Brain microvascular endothelial cell (primary cell): Measurements from ENCODE around the gene GRM7.
A peak's percentile ranks its signal among the peaks of the same experiment; 100 is the strongest.

Experiments
- DNase-seq: peaks from one replicate; pipeline ENCODE4 v3.0.0-alpha.2; 2020
- H3K27ac ChIP-seq: fragments of 250-450 bp; sonication (Bioruptor Pico); 2 replicates; pipeline ENCODE4 v1.5.1; 2020; ENCODE audit warnings: mild to moderate bottlenecking, moderate library complexity
- H3K27me3 ChIP-seq: fragments of 250-450 bp; sonication (Bioruptor Pico); replicated peaks from 2 replicates; pipeline ENCODE4 v1.5.1; 2020; ENCODE audit warnings: mild to moderate bottlenecking
- H3K36me3 ChIP-seq: fragments of 250-450 bp; sonication (Bioruptor Pico); replicated peaks from 2 replicates; pipeline ENCODE4 v1.5.1; 2020; ENCODE audit warnings: mild to moderate bottlenecking
- H3K4me3 ChIP-seq: 2 replicates; pipeline ENCODE4 v1.5.1; 2011; ENCODE audit warnings: low read depth, mild to moderate bottlenecking, control low read depth, low read length, moderate library complexity
- in situ Hi-C: cut with HindIII; loops from 2 replicates; pipeline ENCODE4 v1.10.0; 2017; ENCODE audit warnings: low sequenced_read_pairs, low pct_ligation_motif_present
- TF ChIP-seq, protein P1 (sequence below): IDR thresholded peaks from 2 replicates; pipeline ENCODE4 v1.5.1; 2011; ENCODE audit warnings: low read depth, mild to moderate bottlenecking, moderate library complexity, low read length, control low read depth, inconsistent platforms; ENCODE audit errors: missing control alignments

The GRM7 gene

DNA sequence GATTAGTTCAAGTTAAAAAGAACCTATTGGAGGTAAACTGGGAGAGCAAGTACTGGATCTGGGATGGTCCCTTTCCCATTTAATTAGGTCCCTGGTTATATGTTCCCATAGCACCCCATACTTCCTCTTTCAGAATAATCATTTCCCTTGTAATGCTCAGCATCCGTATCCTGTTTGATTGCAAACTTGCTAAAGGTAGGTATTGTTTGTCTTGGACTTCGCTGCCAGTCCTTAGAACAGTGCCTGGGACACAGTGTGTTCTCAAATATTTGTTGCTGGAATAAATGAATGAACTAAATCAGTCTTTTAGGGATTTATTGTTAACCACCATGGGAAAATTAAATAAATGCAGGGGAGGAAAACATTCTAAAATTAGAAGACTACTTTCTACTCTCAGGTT, 299.8 kb downstream of the GRM7 start:
- in situ Hi-C loops: no loop called here
- no peaks in the 10 kb centered on the region for H3K27me3 ChIP-seq
- H3K27ac ChIP-seq: no peak overlapping the region
- no peaks in the 10 kb centered on the region for H3K36me3 ChIP-seq
- no peak overlapping the region for H3K4me3 ChIP-seq
- TF ChIP-seq, protein P1, sequence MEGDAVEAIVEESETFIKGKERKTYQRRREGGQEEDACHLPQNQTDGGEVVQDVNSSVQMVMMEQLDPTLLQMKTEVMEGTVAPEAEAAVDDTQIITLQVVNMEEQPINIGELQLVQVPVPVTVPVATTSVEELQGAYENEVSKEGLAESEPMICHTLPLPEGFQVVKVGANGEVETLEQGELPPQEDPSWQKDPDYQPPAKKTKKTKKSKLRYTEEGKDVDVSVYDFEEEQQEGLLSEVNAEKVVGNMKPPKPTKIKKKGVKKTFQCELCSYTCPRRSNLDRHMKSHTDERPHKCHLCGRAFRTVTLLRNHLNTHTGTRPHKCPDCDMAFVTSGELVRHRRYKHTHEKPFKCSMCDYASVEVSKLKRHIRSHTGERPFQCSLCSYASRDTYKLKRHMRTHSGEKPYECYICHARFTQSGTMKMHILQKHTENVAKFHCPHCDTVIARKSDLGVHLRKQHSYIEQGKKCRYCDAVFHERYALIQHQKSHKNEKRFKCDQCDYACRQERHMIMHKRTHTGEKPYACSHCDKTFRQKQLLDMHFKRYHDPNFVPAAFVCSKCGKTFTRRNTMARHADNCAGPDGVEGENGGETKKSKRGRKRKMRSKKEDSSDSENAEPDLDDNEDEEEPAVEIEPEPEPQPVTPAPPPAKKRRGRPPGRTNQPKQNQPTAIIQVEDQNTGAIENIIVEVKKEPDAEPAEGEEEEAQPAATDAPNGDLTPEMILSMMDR: no peak
- DNase-seq: no peak

DNA sequence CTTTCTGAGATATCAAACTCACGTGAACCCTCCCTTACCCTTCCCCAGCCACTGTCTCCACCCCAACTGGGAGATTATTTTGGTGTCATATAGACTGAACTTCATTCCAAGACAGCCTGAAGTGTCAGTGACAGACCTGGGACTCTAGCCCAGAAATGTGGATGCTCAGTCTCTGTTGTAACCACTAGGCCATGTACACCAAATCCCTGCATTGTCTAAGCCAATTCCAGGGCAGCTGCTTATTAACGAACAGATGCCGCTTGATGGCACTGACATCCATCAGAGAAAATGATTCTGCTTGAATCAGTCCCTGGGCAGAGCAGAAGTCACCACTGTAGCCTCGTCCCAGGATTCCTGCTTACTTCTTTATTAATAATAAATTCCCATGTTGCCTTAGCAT, 305.5 kb downstream of the GRM7 start:
- H3K4me3 ChIP-seq: no peak overlapping the region
- no peaks in the 10 kb centered on the region for H3K36me3 ChIP-seq
- H3K27me3 ChIP-seq: no peaks in the 10 kb centered on the region
- DNase-seq: no peak
- TF ChIP-seq, protein P1: no peak
- no peak overlapping the region for H3K27ac ChIP-seq
- in situ Hi-C loops: no loop called here

DNA sequence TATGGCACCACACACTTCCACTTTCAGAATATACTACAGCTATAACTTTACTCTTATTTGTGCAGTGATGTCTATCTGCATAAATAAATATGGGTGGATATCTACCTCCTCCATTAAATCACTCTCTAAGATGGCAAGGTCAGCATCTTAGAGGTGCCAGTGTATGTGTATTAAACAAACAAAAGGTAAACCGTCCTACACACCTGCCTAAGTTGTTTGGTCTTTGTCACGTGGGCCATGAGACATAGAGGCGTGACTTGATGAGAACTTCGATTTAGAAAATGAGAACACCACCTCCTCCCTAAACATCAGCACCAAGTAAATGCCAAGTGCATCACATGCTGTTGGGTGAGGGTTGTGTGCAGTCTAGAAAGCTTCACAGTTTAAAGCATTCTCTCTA, 310.6 kb downstream of the GRM7 start:
- TF ChIP-seq, protein P1: no peak
- in situ Hi-C loops: no loop called here

GRCh38 chr3:7172996-7173395, 312.1 kb downstream of the GRM7 start:
- TF ChIP-seq, protein P1: no peak
- in situ Hi-C loops: no loop called here
- Histone ChIP-seq H3K27ac (no peak overlapping the region), H3K4me3 (no peak overlapping the region), H3K36me3 (no peaks in the 10 kb centered on the region), H3K27me3 (no peaks in the 10 kb centered on the region)
- no peak for DNase-seq

More for the DNA sequence above, 310.6 kb downstream of the GRM7 start:
- Histone ChIP-seq H3K36me3 (no peaks in the 10 kb centered on the region), H3K4me3 (no peak overlapping the region), H3K27me3 (no peaks in the 10 kb centered on the region), H3K27ac (no peak overlapping the region)
- no peak for DNase-seq

DNA sequence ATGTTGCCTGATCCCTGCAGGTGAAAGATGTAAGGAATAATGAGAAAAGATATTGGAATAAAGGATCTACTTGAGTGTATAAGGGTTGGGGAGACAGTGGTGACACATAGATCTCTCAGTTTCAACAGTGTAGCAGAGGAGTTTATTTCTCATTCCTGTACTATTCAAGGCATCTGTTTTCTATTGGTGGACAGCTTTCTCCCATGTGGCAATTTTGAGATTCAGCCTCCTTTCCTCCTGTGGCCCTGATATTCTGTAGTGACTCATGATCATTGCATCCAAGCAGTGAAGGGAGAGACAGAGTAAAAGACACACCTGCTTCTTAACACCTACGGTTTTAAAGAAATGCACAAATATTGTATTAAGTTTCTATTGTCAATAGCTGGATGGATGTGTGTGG, 327.6 kb downstream of the GRM7 start:
- DNase-seq: peak; percentile 0
- TF ChIP-seq, protein P1: no peak
- in situ Hi-C loops: no loop called here
- no peaks in the 10 kb centered on the region for H3K27me3 ChIP-seq
- no peaks in the 10 kb centered on the region for H3K36me3 ChIP-seq
- H3K27ac ChIP-seq: no peak overlapping the region
- no peak overlapping the region for H3K4me3 ChIP-seq

- peak; percentile 0 for DNase-seq
- Histone ChIP-seq H3K36me3 (no peaks in the 10 kb centered on the region), H3K27ac (no peak overlapping the region), H3K4me3 (no peak overlapping the region), H3K27me3 (no peaks in the 10 kb centered on the region)
- in situ Hi-C loops: no loop called here
- TF ChIP-seq, protein P1: no peak
Measured at GRCh38 chr3:7190095-7190494, 329.2 kb downstream of the GRM7 start.
